NCI-H526 (cell line): ENCODE results near the gene NR1H2.

Experiments used
- DNase-seq, 2 experiments: peaks; one replicate each; lab custom pipeline; 2025; lab: John Stamatoyannopoulos, UW

The NR1H2 gene

DNA sequence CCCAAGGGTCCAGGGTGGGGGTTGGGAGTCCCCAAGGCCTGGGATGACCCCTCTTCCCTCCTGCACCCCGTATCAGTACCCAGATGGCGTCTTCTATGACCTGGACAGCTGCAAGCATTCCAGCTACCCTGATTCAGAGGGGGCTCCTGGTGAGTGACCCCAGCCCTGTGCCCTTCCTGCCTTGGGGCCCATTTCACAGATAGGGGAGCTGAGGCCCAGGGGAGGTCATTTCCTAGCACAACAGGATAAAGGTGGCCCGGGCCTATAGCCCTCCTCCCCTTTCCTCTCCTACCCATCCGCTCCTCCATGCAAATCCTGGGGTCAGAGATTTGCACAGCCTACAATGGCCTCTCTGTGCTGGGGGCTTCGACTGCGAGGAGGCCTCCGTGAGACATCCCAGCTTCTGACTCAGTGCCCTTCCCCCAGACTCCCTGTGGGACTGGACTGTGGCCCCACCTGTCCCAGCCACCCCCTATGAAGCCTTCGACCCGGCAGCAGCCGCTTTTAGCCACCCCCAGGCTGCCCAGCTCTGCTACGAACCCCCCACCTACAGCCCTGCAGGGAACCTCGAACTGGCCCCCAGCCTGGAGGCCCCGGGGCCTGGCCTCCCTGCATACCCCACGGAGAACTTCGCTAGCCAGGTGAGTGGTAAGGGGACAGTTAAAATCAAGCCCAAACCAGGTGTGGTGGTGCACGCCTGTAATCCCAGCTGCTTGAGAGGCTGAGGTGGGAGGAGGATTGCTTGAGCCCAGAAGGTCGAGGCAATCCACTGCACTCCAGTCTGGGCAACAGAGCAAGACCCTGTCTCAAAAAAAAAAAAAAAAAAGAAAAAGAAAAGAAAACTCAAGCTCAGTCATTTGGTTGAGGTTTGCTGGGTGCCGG lies 46.4 kb downstream of the NR1H2 start:
- DNase-seq: peak; percentile 92 to 96

DNA sequence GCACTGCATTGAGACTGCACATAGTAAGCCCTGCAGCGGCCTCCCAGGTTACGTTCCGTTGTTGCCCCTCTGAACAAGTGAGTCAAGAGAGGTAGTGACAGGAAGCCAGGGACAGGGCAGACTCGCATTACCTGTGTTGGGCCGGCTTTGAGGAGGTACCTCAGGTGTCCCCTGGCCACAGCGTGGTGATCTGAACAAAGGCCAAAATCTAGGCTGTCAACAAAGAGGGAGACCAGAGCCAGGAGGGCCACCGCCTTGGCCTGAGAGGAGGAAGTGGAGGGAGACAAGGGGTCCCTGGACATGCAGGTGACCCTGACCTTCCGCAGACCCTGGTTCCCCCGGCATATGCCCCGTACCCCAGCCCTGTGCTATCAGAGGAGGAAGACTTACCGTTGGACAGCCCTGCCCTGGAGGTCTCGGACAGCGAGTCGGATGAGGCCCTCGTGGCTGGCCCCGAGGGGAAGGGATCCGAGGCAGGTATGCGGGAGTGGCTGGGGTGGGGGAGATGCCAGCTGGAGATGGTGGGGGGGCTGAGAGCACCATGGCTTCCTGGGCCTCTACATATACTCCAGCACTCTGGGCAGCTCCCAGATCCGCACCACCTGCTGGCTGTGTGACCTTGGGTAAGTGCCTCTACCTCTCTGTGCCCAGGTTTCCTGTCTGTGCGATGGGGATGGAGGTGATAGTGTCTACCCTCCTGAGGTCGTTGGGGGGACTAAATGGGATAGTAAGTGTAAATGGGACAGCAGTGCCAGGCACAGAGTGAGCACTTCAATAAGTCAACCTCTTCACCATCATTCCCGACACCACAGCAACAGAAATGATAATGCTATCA lies 47.2 kb downstream of the NR1H2 start:
- no peak for DNase-seq

DNA sequence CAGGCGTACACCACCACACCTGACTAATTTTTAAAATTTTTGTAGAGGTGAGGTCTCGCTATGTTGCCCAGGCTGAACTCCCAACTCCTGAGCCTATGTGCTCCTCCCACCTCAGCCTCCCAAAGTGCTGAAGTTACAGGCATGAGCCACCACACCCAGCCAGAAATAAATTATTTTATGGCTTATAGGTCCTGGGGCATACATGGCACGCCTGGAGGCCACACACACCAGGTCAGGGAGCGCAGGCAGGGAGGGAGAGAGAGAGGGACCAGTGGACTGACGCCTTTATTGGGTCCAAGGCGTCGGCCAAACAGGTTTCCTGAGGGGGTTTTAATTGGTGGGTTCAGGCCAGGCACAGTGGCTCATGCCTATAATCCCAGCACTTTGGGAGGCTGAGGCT lies 49.3 kb downstream of the NR1H2 start:
- no peak for DNase-seq

DNA sequence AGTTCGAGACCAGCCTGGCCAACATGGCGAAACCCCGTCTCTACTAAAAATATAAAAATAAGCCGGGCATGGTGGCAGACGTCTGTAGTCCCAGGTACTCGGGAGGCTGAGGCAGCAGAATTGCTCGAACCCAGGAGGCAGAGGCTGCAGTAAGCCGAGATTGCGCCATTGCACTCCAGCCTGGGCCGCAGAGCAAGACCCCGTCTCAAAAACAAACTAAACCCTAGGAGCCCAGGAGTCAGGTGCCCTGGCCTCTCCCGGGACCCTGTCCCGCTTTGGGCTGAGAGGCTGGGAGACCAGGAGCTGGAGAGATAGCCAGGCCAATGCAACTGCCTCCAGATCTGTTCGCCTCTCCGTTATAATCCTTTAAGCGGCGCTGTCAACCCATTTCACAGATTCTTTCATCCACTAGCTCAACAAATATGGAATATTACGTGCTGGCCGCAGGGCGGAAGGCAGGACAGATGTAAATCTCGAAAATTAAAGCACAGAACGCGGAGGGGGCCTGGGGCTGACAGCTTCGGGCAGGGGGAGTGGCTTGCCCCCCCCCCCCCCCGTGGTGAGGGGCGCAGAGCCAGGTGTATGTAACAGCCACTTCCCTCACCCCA lies 51.2 kb downstream of the NR1H2 start:
- DNase-seq: no peak

DNA sequence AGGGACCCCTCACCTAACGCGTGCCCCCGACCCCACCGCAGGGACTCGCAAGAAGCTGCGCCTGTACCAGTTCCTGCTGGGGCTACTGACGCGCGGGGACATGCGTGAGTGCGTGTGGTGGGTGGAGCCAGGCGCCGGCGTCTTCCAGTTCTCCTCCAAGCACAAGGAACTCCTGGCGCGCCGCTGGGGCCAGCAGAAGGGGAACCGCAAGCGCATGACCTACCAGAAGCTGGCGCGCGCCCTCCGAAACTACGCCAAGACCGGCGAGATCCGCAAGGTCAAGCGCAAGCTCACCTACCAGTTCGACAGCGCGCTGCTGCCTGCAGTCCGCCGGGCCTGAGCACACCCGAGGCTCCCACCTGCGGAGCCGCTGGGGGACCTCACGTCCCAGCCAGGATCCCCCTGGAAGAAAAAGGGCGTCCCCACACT lies 51.8 kb downstream of the NR1H2 start:
- DNase-seq: no peak

DNA sequence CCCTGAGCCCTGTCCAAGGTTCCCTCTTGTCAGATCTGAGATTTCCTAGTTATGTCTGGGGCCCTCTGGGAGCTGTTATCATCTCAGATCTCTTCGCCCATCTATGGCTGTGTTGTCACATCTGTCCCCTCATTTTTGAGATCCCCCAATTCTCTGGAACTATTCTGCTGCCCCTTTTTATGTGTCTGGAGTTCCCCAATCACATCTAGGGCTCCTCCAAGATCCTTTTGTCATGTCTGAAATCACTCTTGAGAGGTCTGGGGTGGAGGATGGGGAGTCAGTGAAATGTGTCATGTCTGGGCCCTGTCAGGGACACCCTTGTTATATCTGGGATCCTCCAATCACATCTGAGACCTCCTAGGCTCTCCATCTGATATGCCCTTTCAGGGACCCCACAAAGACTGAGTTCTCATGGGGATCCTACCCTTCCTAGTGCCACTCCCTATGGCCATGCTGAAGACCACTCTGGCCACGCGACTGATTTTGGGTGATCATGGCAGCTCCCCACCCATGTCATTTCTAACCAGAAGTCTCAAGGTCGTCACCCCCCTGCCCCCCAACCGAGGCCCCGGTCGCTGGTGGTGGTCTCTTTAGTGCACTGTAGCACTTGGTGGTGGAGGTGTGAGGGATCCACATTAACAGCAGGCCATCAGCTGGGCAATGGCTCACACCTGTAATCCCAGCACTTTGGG lies 52.7 kb downstream of the NR1H2 start:
- DNase-seq: no peak

DNA sequence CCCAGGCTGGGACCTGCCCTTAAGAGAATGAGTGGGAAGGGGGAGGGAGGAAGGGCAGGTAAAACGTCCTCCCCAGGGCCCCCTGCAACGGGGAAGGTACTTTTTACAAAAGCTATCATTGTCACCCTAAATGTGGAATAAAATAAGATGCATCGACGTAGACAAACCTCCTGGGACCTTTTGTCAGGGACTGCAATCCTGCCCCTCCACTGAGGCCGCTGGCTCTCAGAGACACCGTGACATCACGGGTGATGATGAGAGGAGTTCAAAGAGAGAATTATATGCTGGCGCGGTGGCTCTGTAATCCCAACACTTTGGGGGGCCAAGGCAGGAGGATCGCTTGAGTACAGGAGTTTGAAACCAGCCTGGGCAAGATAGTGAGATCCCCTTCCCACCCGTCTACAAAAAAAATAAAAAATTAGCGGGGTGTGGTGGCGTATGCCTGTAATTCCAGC lies 54.7 kb downstream of the NR1H2 start:
- peak in 1 of 2 experiments; percentile 48 for DNase-seq

DNA sequence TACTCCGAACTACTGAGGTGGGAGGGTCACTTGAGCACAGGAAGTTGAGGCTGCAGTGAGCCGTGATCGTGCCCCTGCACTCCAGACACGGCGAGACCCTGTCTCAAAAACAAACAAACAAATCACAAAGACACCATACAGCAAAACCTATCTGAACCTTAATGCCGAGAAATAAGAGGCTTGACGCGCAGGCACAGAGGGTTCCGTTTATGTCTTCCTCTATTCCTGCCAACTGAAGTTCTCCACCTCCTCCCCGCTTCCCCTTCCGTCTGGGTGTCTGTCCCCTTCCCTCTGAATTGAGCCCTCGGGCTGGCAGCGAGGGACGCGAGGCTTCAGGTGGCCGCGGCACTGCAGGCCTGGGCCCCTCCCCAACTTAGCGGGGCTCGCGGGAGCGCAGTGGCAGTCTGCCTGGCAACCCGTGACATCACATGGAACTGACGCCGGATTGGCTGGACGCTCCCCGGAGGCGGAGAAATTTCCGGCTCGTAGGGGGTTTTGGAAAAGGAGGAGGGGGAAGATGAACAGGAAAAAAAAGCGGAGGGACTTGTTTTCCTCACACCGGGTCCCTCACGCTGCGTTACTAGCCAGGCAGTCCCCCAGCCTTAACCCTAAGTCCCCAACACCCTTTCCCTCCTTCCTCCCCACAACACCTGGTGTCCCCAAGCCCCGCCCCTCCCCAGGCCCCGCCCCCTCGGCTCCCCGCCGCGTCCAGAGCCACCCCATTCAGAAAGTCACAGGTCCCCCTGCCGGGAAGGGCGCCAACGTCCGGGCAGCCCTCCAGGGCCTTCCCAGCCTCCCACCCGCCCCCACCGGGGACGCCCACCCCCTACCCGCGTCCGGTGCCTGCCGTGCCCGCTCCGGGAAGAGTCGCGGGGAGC lies 55.3 kb downstream of the NR1H2 start:
- peak; percentile 37 to 90 for DNase-seq

DNA sequence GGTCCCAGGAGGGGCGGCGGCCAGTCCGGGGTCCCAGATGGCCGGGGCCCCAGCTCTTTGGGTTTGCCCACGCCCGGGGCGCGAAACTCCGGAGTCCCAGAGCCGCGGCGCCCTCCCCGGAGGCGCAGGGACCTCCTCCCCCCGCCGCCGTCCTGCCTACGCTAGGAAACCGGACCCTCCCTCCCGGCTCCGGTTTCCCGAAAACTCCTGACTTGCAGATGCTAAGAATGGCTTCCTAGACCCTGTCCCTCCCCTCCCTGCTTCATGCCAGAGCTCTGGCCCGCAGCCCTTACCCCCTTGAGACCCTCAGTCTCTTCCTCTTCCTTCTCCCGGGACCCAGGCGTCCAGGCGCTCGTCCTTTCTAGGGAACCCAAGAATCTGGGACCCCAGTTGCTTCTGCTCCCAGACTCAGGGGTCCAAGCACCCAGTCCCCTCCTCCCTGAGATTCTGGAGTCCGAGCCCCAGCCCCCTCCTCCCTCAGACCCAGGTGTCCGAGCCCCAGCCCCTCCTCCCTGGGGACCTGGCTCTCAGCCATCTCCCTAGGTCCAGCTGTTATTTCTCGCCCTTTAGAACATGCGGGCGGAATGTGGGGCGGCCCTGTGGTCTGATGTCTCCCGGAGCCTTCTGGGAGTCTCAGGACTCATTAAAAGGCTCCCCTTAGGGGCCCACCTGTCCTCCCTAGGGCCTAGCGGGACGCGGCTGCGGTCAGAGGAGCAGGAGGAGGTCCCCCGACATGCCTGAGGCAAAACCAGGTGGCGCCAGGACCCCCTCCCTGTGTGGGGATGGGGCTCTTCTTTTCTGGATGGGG lies 56.2 kb downstream of the NR1H2 start, which contains the start of gene MYBPC2:
MYBPC2 (plus strand) TSS at position 672 of the 808 bp plus-strand sequence; CDS start at position 734, 62 bp downstream.
- peak in 1 of 2 experiments; percentile 45 for DNase-seq
